Astrocyte (in vitro differentiated cells and primary cell): ENCODE measurements around the gene LRCH4. TPM values are rescaled to one million over a fixed set of nuclear protein-coding genes. Genes with fewer than 3 reads are reported as not detected.

Experiments
- DNase-seq: peaks from one replicate; pipeline ENCODE4 v3.0.0-alpha.2; 2010; ENCODE audit warnings: low read depth
- FAIRE-seq: peaks from 2 replicates; lab custom pipeline; 2011; peaks lifted over from hg19 to GRCh38; lab: Jason Lieb, UNC
- H2AFZ ChIP-seq: 2 replicates; pipeline ENCODE4 v1.6.0; 2012; ENCODE audit warnings: low read depth, low read length, inconsistent platforms
- H3K27ac ChIP-seq: 2 replicates; pipeline ENCODE4 v1.5.1; 2011; ENCODE audit warnings: low read depth, low read length, inconsistent platforms
- H3K27me3 ChIP-seq: 2 replicates; pipeline ENCODE4 v1.6.0; 2011; ENCODE audit warnings: low read length, inconsistent platforms; ENCODE audit not compliant: insufficient read depth
- H3K36me3 ChIP-seq: 2 replicates; pipeline ENCODE4 v1.5.1; 2011; ENCODE audit warnings: low read length, inconsistent platforms; ENCODE audit not compliant: insufficient read depth
- H3K4me1 ChIP-seq: 2 replicates; pipeline ENCODE4 v1.5.1; 2011; ENCODE audit warnings: low read length, inconsistent platforms; ENCODE audit not compliant: insufficient read depth
- H3K4me2 ChIP-seq: 2 replicates; pipeline ENCODE4 v1.6.0; 2012; ENCODE audit warnings: low read length, inconsistent platforms
- H3K4me3 ChIP-seq: 2 replicates; pipeline ENCODE4 v1.5.1; 2011; ENCODE audit warnings: low read depth, mild to moderate bottlenecking, low read length, inconsistent platforms; ENCODE audit not compliant: insufficient read depth
- H3K79me2 ChIP-seq: 2 replicates; pipeline ENCODE4 v1.6.0; 2012; ENCODE audit warnings: mild to moderate bottlenecking, low read length, inconsistent platforms; ENCODE audit not compliant: insufficient read depth
- H3K9ac ChIP-seq: 2 replicates; pipeline ENCODE4 v1.6.0; 2012; ENCODE audit warnings: mild to moderate bottlenecking, low read length, inconsistent platforms
- H3K9me3 ChIP-seq: 2 replicates; pipeline ENCODE4 v1.5.1; 2012; ENCODE audit warnings: low read depth, mild to moderate bottlenecking, low read length, inconsistent platforms; ENCODE audit not compliant: insufficient read depth
- H4K20me1 ChIP-seq: 2 replicates; pipeline ENCODE4 v1.6.0; 2012; ENCODE audit warnings: low read length, inconsistent platforms; ENCODE audit not compliant: insufficient read depth
- H3K27ac Mint-ChIP-seq: one replicate; pipeline ENCODE4 v1.8.0; 2021; ENCODE audit warnings: mild to moderate bottlenecking, mixed read lengths; ENCODE audit not compliant: unreplicated experiment
- H3K27me3 Mint-ChIP-seq: one replicate; pipeline ENCODE4 v1.8.0; 2021; ENCODE audit warnings: low read depth, mixed read lengths; ENCODE audit not compliant: unreplicated experiment
- H3K36me3 Mint-ChIP-seq: one replicate; pipeline ENCODE4 v1.8.0; 2021; ENCODE audit warnings: low read depth, mixed read lengths; ENCODE audit not compliant: unreplicated experiment
- H3K4me1 Mint-ChIP-seq: one replicate; pipeline ENCODE4 v1.8.0; 2021; ENCODE audit warnings: low read depth, mixed read lengths; ENCODE audit not compliant: unreplicated experiment
- H3K4me3 Mint-ChIP-seq: one replicate; pipeline ENCODE4 v1.8.0; 2021; ENCODE audit warnings: mild to moderate bottlenecking, moderate library complexity, mixed read lengths; ENCODE audit not compliant: unreplicated experiment
- H3K9me3 Mint-ChIP-seq: one replicate; pipeline ENCODE4 v1.8.0; 2021; ENCODE audit warnings: mild to moderate bottlenecking, mixed read lengths; ENCODE audit not compliant: unreplicated experiment
- CTCF ChIP-seq: IDR thresholded peaks from 2 replicates; pipeline ENCODE4 v1.5.1; 2011; ENCODE audit warnings: low read depth, mild to moderate bottlenecking, inconsistent platforms, low read length, moderate library complexity; ENCODE audit not compliant: insufficient read depth
- EZH2 ChIP-seq: IDR thresholded peaks from 2 replicates; pipeline ENCODE4 v1.6.1; 2012; ENCODE audit warnings: mild to moderate bottlenecking, low read length, inconsistent platforms; ENCODE audit not compliant: insufficient read depth
- total RNA-seq: library from RNA; stranded (reverse); gene quantifications from 2 replicates; pipeline ENCODE4 v1.2.1, GENCODE V29; 2021

Gene LRCH4
- total RNA-seq, 1 donor from 2014 or later = 62.5 TPM

- H3K36me3 Mint-ChIP-seq = peaks cover 12% of the 10 kb centered on the region
- peak overlapping the region; percentile 41 for H3K27ac Mint-ChIP-seq
These were observed 7.4 kb downstream of the LRCH4 start for GRCh38 chr7:100578246-100579183.

GRCh38 chr7:100577507-100577906, 8.4 kb downstream of the LRCH4 start:
- Histone ChIP-seq H3K36me3 (peaks cover 18% of the 10 kb centered on the region), H3K4me1 (no peaks in the 10 kb centered on the region), H3K27ac (no peak overlapping the region), H3K9me3 (no peaks in the 10 kb centered on the region), H2AFZ (no peak overlapping the region), H3K79me2 (peaks cover 19% of the 10 kb centered on the region), H3K9ac (no peak overlapping the region), H4K20me1 (peaks cover 26% of the 10 kb centered on the region), H3K4me2 (no peak overlapping the region), H3K4me3 (no peak overlapping the region), H3K27me3 (no peaks in the 10 kb centered on the region)
- H3K36me3 Mint-ChIP-seq = peaks cover 11% of the 10 kb centered on the region
- DNase-seq (no peak), FAIRE-seq (no peak)
- no peaks in the 10 kb centered on the region for H3K27me3 Mint-ChIP-seq
- H3K27ac Mint-ChIP-seq = no peak overlapping the region
- TF ChIP-seq CTCF = no peak
- no peak for TF ChIP-seq EZH2
- H3K4me3 Mint-ChIP-seq = no peak overlapping the region
- H3K4me1 Mint-ChIP-seq = peaks cover 3% of the 10 kb centered on the region
- no peaks in the 10 kb centered on the region for H3K9me3 Mint-ChIP-seq

More at GRCh38 chr7:100578246-100579183, 7.4 kb downstream of the LRCH4 start:
- H3K4me3 Mint-ChIP-seq = peak overlapping the region; percentile 50
- no peak overlapping the region for H3K4me2 ChIP-seq
- no peaks in the 10 kb centered on the region for H3K9me3 Mint-ChIP-seq
- H3K79me2 ChIP-seq = peaks cover 29% of the 10 kb centered on the region
- H3K4me3 ChIP-seq = no peak overlapping the region
- no peaks in the 10 kb centered on the region for H3K27me3 ChIP-seq
- H3K36me3 ChIP-seq = peaks cover 18% of the 10 kb centered on the region
- peaks cover 36% of the 10 kb centered on the region for H4K20me1 ChIP-seq
- no peak overlapping the region for H2AFZ ChIP-seq
- H3K4me1 Mint-ChIP-seq = peaks cover 12% of the 10 kb centered on the region
- peaks cover 7% of the 10 kb centered on the region for H3K4me1 ChIP-seq
- no peak for DNase-seq
- H3K27ac ChIP-seq = no peak overlapping the region
- no peaks in the 10 kb centered on the region for H3K9me3 ChIP-seq
- FAIRE-seq = no peak
- no peak overlapping the region for H3K9ac ChIP-seq
- H3K27me3 Mint-ChIP-seq = no peaks in the 10 kb centered on the region
- no peak for TF ChIP-seq EZH2
- TF ChIP-seq CTCF = no peak

- H3K4me3 Mint-ChIP-seq = no peak overlapping the region
- TF ChIP-seq CTCF (no peak), EZH2 (no peak)
- no peak overlapping the region for H2AFZ ChIP-seq
- peaks cover 18% of the 10 kb centered on the region for H3K36me3 ChIP-seq
- no peak overlapping the region for H3K9ac ChIP-seq
- H3K36me3 Mint-ChIP-seq = peaks cover 9% of the 10 kb centered on the region
- FAIRE-seq (no peak), DNase-seq (no peak)
- H3K9me3 Mint-ChIP-seq = no peaks in the 10 kb centered on the region
- peaks cover 15% of the 10 kb centered on the region for H3K79me2 ChIP-seq
- H3K4me2 ChIP-seq = no peak overlapping the region
- H3K9me3 ChIP-seq = no peaks in the 10 kb centered on the region
- H3K27me3 Mint-ChIP-seq = peaks cover 2% of the 10 kb centered on the region
- H3K27ac ChIP-seq = no peak overlapping the region
- no peak overlapping the region for H3K27ac Mint-ChIP-seq
- peaks cover under 1% of the 10 kb centered on the region for H3K4me1 ChIP-seq
- H3K4me3 ChIP-seq = no peak overlapping the region
- H4K20me1 ChIP-seq = peaks cover 22% of the 10 kb centered on the region
- H3K27me3 ChIP-seq = no peaks in the 10 kb centered on the region
- H3K4me1 Mint-ChIP-seq = peaks cover under 1% of the 10 kb centered on the region
These were observed 8.8 kb downstream of the LRCH4 start for GRCh38 chr7:100577103-100577502.
